Neuron (in vitro differentiated cells): ENCODE measurements around the gene GSTT2B.
"Not testable (repeated sequence)": the region's sequence is repeated elsewhere in the genome, so short reads cannot be mapped to it uniquely, and the experiment has no call there.

Source experiments
- H2AFZ ChIP-seq: one replicate; pipeline ENCODE4 v1.6.1; 2013; ENCODE audit warnings: low read depth, mild to moderate bottlenecking, inconsistent platforms, low read length, moderate library complexity
- H3K27me3 ChIP-seq: one replicate; pipeline ENCODE4 v1.6.1; 2013; ENCODE audit warnings: low read length; ENCODE audit not compliant: insufficient read depth
- H3K36me3 ChIP-seq: one replicate; pipeline ENCODE4 v1.6.1; 2013; ENCODE audit warnings: low read length; ENCODE audit not compliant: insufficient read depth
- H3K4me1 ChIP-seq: one replicate; pipeline ENCODE4 v1.6.1; 2013; ENCODE audit warnings: low read length; ENCODE audit not compliant: insufficient read depth
- H3K4me3 ChIP-seq: 2 replicates; pipeline ENCODE4 v1.5.1; 2013; ENCODE audit warnings: mild to moderate bottlenecking, low read length, moderate library complexity
- H3K9me3 ChIP-seq: one replicate; pipeline ENCODE4 v1.6.1; 2013; ENCODE audit warnings: low read length

Gene GSTT2B

DNA sequence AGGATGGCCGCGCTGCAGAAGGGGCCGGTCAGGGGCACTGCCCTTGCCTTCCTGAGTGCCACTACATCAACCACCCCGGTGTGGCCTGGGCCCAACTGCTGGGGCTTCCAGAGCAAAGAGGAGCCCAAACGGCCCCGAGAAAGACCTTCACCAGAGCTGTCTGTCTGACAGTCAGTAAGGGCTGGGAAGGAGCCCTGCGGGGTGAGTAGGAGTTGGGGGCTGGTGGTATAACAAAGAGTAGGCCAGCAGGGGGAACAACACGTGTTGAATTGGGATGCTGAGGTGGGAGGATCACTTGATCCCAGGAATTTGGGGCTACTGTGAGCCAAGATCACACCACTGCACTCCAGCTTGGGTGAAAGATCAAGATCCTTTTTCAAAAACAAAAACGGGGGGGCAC is 40.3 kb upstream of the GSTT2B start:
- no peaks in the 10 kb centered on the region for H3K27me3 ChIP-seq
- H3K9me3 ChIP-seq: no peaks in the 10 kb centered on the region
- no peaks in the 10 kb centered on the region for H3K36me3 ChIP-seq
- no peaks in the 10 kb centered on the region for H3K4me1 ChIP-seq
- H2AFZ ChIP-seq: no peak overlapping the region
- no peak overlapping the region for H3K4me3 ChIP-seq

DNA sequence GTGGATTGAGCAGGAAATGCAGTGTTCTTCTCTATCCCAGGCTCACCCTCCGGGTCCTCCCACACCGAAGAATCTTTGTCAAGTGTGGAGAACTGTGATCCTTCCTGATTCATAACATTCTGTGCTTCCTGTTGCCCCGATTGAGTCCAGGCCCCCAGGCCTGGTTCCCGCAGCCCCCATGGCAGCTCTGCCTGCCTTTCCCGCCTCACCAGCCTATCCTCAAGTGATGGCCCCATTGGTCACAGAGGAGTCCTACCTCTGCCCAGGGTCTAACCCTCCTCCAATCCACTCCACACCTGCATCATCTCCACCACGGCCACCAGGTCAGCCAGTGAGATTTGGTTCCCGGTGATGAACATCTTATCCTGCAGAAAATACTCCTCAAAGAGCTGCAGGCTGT is 38.8 kb upstream of the GSTT2B start:
- not testable (repeated sequence) for H2AFZ ChIP-seq, H3K27me3 ChIP-seq, H3K4me3 ChIP-seq, H3K4me1 ChIP-seq, H3K9me3 ChIP-seq, H3K36me3 ChIP-seq

DNA sequence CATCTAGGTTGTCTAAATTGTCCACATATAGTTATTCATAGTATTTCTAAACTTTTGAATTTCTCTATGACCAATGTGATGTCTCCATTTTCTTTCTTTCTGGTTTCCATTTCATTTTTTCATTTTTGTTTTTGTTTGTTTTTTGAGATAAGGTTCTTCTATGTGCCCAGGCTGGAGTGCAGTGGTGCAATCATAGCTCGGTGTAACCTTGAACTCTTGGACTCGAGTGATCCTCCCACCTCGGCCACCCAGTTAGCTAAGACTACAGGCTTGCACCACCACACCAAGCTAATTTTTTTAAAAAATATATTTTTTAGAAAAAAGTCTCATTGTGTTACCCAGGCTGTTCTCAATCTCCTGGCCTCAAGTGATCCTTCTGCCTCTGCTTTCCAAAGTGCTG is 36.1 kb upstream of the GSTT2B start:
- H3K4me3 ChIP-seq: no peak overlapping the region
- H3K27me3 ChIP-seq: no peaks in the 10 kb centered on the region
- H3K36me3 ChIP-seq: no peaks in the 10 kb centered on the region
- no peaks in the 10 kb centered on the region for H3K9me3 ChIP-seq
- no peak overlapping the region for H2AFZ ChIP-seq
- H3K4me1 ChIP-seq: no peaks in the 10 kb centered on the region

DNA sequence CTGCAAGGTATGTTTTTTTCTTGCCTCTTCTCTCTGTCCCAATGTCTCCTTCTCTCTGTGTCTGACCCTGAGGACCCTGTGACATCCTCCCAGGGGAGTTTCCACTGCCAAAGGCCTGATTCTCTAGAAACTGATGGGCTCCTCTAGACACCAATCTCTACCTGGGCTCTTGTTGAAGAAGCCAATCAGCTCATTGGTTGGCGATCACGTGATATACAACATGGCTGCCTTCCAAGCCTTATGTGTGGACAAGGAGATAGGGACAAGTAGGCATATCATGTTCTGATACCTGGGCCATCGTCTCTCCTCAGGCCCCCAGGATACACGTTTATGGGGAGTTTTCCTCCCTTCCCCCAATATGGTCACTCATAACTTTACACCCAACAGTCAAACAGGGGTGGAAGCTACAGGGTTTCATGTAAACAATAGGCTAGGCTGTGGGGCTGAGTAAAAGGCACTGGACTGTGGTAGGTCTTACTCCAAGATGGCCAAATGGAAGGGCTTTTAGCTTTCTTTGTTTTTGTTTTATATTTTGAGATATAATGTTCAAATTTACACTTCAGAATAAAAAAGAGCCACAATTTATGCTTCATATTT is 32.7 kb upstream of the GSTT2B start:
- not testable (repeated sequence) for H3K36me3 ChIP-seq, H3K9me3 ChIP-seq, H3K4me1 ChIP-seq, H3K27me3 ChIP-seq, H2AFZ ChIP-seq, H3K4me3 ChIP-seq

DNA sequence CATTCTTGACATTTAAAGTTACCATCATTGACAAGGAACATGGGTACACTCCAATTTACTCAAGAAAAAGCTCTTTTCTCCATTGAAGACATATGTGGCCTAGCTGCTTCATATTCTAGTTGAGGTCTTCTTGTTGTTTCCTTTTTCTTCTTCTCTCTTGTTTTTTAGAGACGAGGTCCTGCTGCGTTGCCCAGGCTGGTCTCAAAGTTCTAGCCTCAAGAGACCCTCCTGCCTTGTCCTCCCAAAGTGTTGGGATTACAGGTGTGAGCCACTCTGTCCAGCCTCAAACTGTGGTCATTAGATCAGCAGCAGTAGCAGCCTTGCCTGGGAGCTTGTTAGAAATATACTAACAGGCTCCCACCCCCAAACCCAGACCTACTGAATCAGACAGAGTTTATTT is 32.1 kb upstream of the GSTT2B start:
- not testable (repeated sequence) for H3K4me3 ChIP-seq, H3K4me1 ChIP-seq, H2AFZ ChIP-seq, H3K9me3 ChIP-seq, H3K27me3 ChIP-seq, H3K36me3 ChIP-seq

DNA sequence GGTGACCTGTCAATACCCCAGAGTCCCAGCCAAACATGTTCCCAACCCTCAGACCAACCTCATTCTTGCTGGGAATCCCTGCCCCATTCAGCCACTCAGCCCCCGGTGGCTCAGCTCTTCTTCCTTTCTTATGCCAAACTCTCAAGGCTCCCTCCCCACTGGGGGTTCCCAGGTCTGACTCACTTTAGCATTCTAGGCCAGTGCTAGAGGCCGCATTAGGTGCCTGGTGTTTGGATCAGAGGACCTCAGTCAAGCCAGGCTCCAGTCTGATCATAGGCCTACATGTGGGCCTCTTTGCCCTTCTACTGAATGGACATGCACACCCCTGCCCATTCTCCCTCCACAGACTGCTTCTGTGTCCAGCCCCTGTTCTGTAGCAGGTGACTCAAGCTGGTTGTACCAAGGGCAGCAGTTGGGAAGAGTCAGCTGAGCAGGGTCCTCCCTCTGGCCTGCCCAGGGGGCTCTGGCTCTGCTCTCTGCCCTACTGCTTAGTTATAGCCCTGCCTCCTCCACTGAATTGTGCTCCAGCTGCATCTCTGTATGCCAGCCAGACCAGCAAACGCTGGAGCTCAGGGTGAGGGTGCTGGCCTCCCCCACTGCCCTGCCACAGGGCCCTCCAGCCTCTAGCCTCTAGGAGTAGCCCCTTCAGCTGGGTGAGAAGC is 28.7 kb upstream of the GSTT2B start:
- H3K9me3 ChIP-seq, H3K4me1 ChIP-seq, H2AFZ ChIP-seq, H3K36me3 ChIP-seq, H3K27me3 ChIP-seq, H3K4me3 ChIP-seq: not testable (repeated sequence)

DNA sequence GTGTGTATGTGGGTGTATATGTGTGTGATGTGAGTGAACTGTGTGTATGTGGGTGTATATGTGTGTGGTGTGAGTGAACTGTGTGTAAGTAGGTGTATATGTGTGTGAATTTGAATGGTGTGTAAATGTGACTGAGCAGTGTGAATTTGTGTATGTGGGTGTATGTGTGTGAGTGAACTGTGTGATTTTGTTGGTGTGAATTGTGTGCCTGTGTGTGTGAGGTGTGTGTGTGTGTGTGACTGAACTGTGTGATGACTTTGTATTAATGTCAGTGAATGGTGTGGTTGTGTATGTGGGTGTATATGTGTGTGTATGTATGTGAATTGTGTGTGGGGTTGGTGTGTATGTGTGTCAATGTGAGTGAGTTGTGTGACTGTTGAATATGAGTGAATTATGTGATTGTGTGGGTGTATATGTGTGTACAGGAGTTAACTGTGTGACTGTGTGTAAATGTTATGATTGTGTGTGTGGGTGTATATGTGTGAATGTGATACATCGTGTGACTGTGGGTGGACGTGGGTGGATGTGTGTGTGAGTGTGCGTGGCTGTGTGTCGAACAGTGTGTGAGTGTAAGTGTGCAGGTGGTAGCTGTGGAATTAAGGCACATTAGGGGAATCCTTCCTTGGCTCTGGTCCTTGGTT is 25.7 kb upstream of the GSTT2B start:
- not testable (repeated sequence) for H3K9me3 ChIP-seq

DNA sequence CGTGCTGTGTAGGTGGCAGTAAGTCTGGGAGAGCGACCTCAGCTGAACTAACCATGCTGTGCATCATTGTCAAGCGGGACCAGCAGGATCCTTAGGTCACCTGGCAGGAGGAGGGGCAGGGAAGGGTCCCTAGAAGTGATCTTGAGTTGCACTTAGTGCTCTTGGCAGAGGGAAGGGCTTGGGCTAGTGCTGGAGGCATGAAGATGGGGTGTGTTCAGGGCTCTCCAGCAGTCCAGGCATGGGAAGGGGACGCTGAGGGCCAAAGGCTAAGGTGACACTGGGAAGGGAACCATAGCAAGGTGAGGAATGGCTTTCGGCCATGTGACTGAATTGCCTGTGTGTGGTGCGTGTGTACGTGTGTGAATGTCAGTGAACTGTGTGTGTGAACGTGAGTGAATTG is 25.1 kb upstream of the GSTT2B start:
- not testable (repeated sequence) for H3K4me3 ChIP-seq, H3K9me3 ChIP-seq, H2AFZ ChIP-seq, H3K36me3 ChIP-seq, H3K4me1 ChIP-seq, H3K27me3 ChIP-seq

More for the DNA sequence above, 25.7 kb upstream of the GSTT2B start:
- not testable (repeated sequence) for H2AFZ ChIP-seq, H3K27me3 ChIP-seq, H3K4me3 ChIP-seq, H3K36me3 ChIP-seq, H3K4me1 ChIP-seq

DNA sequence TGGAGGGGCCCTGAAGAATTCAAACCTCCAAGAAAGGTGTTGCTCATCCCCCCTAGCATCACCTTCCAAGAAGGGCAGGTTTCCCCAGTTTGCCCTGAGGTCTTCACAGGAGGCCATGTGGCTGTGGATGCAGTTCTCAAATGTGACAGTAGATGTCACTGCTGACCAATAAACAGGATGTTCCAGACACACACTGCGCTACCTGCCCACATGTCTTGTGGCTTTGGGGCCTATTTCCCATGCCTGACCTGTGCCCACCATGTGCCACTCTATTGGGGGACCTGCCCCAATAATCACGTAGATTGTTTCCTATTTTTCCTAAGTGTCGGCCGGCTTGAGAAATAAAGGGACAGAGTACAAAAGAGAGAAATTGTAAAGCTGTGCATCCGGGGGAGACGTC is 23.4 kb upstream of the GSTT2B start:
- Histone ChIP-seq H3K9me3 (no peaks in the 10 kb centered on the region), H3K4me3 (no peak overlapping the region), H3K27me3 (no peaks in the 10 kb centered on the region), H3K36me3 (no peaks in the 10 kb centered on the region), H3K4me1 (no peaks in the 10 kb centered on the region), H2AFZ (no peak overlapping the region)

DNA sequence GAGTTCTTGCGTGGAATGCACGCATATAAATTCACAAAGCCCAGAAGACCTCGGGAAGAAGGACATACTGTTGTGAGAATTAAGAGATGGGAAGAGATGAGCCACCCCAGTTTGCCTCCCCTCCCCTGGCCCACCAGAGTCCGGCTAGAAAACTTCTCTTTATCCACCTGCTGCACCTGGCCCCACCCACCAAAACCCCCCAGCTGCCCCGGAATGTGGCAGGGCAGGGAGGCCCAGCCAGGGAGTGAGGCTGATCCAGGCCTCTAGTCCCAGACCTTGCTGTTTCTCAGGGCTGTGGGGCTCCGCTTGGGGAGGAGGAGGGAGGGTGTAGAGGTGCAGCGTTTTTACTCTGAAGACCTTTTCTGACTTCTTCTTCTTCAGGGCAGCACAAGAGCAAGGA is 19.6 kb upstream of the GSTT2B start:
- H2AFZ ChIP-seq, H3K9me3 ChIP-seq, H3K4me1 ChIP-seq, H3K27me3 ChIP-seq, H3K36me3 ChIP-seq, H3K4me3 ChIP-seq: not testable (repeated sequence)

DNA sequence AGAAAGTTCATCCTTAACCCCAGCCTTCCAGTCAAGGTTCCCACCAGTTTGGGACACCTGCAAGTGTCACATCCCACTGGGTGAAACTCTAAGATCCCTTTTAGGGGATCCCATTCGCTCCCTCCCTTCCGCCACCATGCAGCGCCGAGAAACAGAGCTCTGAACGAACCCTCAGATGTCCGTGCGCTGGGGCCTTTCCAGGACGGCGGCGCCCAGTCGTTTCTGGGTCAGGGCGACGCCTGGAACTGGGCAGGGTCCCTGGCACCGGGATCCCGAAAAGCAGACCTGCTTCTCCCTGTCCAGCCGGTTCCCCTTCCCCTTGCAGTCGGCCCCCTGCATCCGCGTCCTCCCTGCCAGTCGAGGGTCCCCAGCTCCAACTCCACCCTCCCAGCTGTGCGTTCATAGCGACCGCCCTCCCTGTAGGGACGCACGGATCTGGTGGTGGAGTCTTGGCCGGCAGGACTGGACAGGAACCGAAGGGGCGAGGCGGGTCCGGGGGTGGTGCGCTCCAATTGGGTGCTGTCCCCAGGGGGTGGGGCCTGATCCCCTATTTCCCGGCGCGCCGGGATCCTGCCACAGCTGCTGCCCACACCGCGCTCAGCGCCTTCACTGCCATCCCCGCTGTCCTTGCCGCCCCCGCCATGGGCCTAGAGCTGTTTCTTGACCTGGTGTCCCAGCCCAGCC is 18.7 kb upstream of the GSTT2B start, which contains the start of gene GSTT2:
Gene GSTT2, plus strand, starts transcription at position 578 of the 684 bp plus-strand sequence.
- H3K4me3 ChIP-seq, H3K9me3 ChIP-seq, H2AFZ ChIP-seq, H3K27me3 ChIP-seq, H3K36me3 ChIP-seq, H3K4me1 ChIP-seq: not testable (repeated sequence)

DNA sequence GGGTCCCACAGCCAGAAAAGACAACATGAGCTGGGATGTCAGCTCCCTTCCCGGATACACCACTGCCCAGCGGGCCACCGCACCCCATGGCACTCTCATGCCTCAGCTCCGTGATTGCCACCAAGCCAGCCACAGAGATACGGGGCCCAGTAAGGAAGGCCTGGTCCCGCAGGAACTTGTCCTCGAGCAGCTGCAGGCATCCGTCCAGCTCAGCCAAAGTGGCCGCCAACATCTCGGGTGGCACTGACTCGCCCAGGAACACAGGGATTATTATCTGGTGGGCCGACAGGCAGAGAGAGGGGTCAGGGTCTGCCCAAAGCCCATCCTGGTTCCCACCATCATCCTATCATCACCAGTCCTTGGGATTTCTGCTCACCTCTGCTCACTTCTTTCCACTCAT is 16.3 kb upstream of the GSTT2B start:
- H3K36me3 ChIP-seq, H3K9me3 ChIP-seq, H3K27me3 ChIP-seq, H3K4me3 ChIP-seq, H3K4me1 ChIP-seq, H2AFZ ChIP-seq: not testable (repeated sequence)

DNA sequence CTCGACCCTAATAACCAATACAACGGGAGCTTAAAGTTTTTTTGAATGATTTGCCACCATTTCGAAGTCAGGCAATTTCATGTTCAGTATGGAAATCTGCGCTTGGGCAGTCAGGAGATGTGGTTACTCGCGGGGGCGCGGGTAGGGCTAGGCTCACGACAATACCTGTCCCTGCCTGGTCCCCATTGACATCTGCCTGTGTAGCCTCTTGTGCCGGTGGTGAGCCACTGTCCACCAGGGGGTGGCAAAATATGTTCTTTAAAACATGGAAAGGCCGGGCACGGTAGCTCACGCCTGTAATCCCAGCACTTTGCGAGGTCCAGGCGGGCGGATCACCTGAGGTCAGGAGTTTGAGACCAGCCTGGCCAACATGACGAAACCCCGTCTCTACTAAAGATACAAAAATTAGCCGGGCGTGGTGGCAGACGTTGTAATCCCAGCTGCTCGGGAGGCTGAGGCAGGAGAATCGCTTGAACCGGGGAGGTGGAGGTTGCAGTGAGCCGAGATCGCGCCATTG is 13.9 kb upstream of the GSTT2B start:
- not testable (repeated sequence) for H3K4me1 ChIP-seq, H3K9me3 ChIP-seq, H2AFZ ChIP-seq, H3K4me3 ChIP-seq, H3K27me3 ChIP-seq
- H3K36me3 ChIP-seq: peaks cover 21% of the 10 kb centered on the region
